HepG2 (cell line): ENCODE results near the gene HSPB6. TPM values are rescaled to one million over a fixed set of nuclear protein-coding genes. Genes with fewer than 3 reads are reported as not detected.

Source experiments
- CENPX ChIP-seq: sonication (generic); formaldehyde crosslinking; IDR thresholded peaks from 2 replicates; pipeline ENCODE4 v1.9.0; 2021; ENCODE audit warnings: mild to moderate bottlenecking, missing genetic modification reagents, moderate library complexity
- EZH2 ChIP-seq: conservative IDR thresholded peaks from 2 replicates; pipeline ENCODE4 v1.6.1; 2012; ENCODE audit warnings: mild to moderate bottlenecking, low read depth, low read length, moderate library complexity
- FIP1L1 ChIP-seq: fragments of 200-400 bp; formaldehyde crosslinking; IDR thresholded peaks from 2 replicates; pipeline ENCODE4 v1.6.1; 2018; ENCODE audit warnings: low read depth, mild to moderate bottlenecking, low read length, moderate library complexity, borderline replicate concordance; ENCODE audit not compliant: insufficient read depth
- HOXA3 ChIP-seq: sonication (generic); formaldehyde crosslinking; IDR thresholded peaks from 2 replicates; pipeline ENCODE4 v1.5.0; 2020; ENCODE audit warnings: missing genetic modification reagents
- MIXL1 ChIP-seq: IDR thresholded peaks from 2 replicates; pipeline ENCODE4 v1.6.1; 2016
- MXI1 ChIP-seq: IDR thresholded peaks from 3 replicates; pipeline ENCODE4 v1.6.1; 2012; ENCODE audit warnings: low read depth, low read length, inconsistent platforms, borderline replicate concordance
- NFE2L1 ChIP-seq: sonication (generic); formaldehyde crosslinking; IDR thresholded peaks from 2 replicates; pipeline ENCODE4 v1.4.0; 2020; ENCODE audit warnings: missing genetic modification reagents, mild to moderate bottlenecking, borderline replicate concordance
- NFKBIZ ChIP-seq: IDR thresholded peaks from 2 replicates; pipeline ENCODE4 v1.6.1; 2018; ENCODE audit warnings: missing genetic modification reagents, missing compliant biosample characterization
- RBFOX2 ChIP-seq: fragments of 200-400 bp; formaldehyde crosslinking; IDR thresholded peaks from 2 replicates; pipeline ENCODE4 v1.6.1; 2017; ENCODE audit warnings: low read depth, mild to moderate bottlenecking, low read length
- RXRA ChIP-seq: sonication (generic); formaldehyde crosslinking; IDR thresholded peaks from 2 replicates; pipeline ENCODE4 v1.5.1; 2020; ENCODE audit warnings: missing genetic modification reagents
- SALL2 ChIP-seq: sonication (generic); formaldehyde crosslinking; IDR thresholded peaks from 2 replicates; pipeline ENCODE4 v1.8.1; 2023; ENCODE audit warnings: mild to moderate bottlenecking, missing genetic modification reagents, inconsistent platforms
- SP5 ChIP-seq: IDR thresholded peaks from 2 replicates; pipeline ENCODE4 v1.6.1; 2016; ENCODE audit warnings: low read depth, borderline replicate concordance
- ZBTB1 ChIP-seq: sonication (generic); formaldehyde crosslinking; IDR thresholded peaks from 2 replicates; pipeline ENCODE4 v1.4.0; 2020; ENCODE audit warnings: missing genetic modification reagents, borderline replicate concordance
- ZNF136 ChIP-seq: sonication (generic); formaldehyde crosslinking; IDR thresholded peaks from 2 replicates; pipeline ENCODE4 v1.8.1; 2022; ENCODE audit warnings: low read depth, mild to moderate bottlenecking, moderate library complexity, missing genetic modification reagents
- ZNF292 ChIP-seq: sonication (generic); formaldehyde crosslinking; IDR thresholded peaks from 2 replicates; pipeline ENCODE4 v1.8.1; 2022; ENCODE audit warnings: mild to moderate bottlenecking, low read depth, missing genetic modification reagents, borderline replicate concordance
- ZNF674 ChIP-seq: sonication (generic); formaldehyde crosslinking; IDR thresholded peaks from 2 replicates; pipeline ENCODE4 v1.5.0; 2020; ENCODE audit warnings: low read depth, mild to moderate bottlenecking, missing genetic modification reagents
- polyA plus RNA-seq, 8 experiments: library from polyadenylated mRNA; depleted of rRNA in 3 of 8; stranded (reverse) in 7 of 8; unstranded in 1 of 8; fragments of >200 nt; fragmentation: Illumina TruSeq in 4 of 8; extraction: Trizol in 4 of 8; gene quantifications; 2 replicates each; pipeline versions ENCODE4 v1.2.1 to v1.2.3, GENCODE V29; 2011 to 2016; ENCODE audit warnings: low read depth in 4 of 8, missing spikeins in 1 of 8, mixed read lengths in 1 of 8; ENCODE audit not compliant: insufficient read depth in 1 of 8
- total RNA-seq, 5 experiments: library from RNA; depleted of rRNA; stranded (reverse); fragments of >200 nt; fragmentation: Illumina TruSeq; extraction: Trizol; gene quantifications; 2 replicates each; pipeline ENCODE4 v1.2.3, GENCODE V29; 2016; ENCODE audit warnings: low read depth in 1 of 5
- TF ChIP-seq, protein P1 (sequence below), 2 experiments: sonication (generic) in 1 of 2; formaldehyde crosslinking in 1 of 2; IDR thresholded peaks; 2 replicates each; pipeline versions ENCODE4 v1.4.0 to v1.6.1; 2018 to 2020; ENCODE audit warnings: missing genetic modification reagents in 2 of 2, borderline replicate concordance in 1 of 2, low read depth in 1 of 2, mild to moderate bottlenecking in 1 of 2, missing biosample characterization in 1 of 2
- TF ChIP-seq, protein P2 (sequence below): sonication (generic); formaldehyde crosslinking; IDR thresholded peaks from 2 replicates; pipeline ENCODE4 v1.5.1; 2020; ENCODE audit warnings: missing genetic modification reagents, mild to moderate bottlenecking, borderline replicate concordance
- TF ChIP-seq, protein P3 (sequence below): sonication (generic); formaldehyde crosslinking; IDR thresholded peaks from 2 replicates; pipeline ENCODE4 v1.9.0; 2021; ENCODE audit warnings: missing genetic modification reagents, borderline replicate concordance
- TF ChIP-seq, protein P4 (sequence below): sonication (generic); formaldehyde crosslinking; IDR thresholded peaks from 2 replicates; pipeline ENCODE4 v1.4.0; 2020; ENCODE audit warnings: missing genetic modification reagents, mild to moderate bottlenecking, borderline replicate concordance

The HSPB6 gene
- total and polyA plus RNA-seq, 2 of the 13 experiments (the other 11 are each of a cell fraction or from before 2014, with no cell fraction given) = 0.18 TPM; not detected in 1

DNA sequence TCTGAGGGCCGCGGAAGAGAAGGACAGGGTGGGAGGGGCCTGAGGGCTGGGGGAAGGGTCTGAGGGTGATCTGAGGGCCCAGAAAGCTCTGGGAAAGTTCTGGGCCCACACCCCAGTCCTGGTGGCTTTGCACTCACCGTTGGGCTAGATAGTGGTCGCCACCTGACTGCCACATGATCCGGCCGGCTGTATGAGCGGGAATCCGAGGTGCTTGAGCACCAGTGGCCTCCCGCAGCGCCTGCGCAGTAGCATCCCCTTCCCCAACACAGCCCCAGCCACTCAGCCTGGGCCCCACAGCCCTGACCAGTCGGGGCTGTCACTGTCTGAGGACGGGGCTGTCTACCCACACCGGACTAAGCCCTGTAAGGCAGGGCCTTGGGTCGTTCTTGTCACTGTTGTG, 40.8 kb upstream of the HSPB6 start (continued):
- TF ChIP-seq HOXA3 (CRISPR knock-in tag) = peak; percentile 59
- no peak for TF ChIP-seq SP5 (CRISPR knock-in tag)
- TF ChIP-seq RXRA (CRISPR knock-in tag) = no peak
- no peak for TF ChIP-seq RBFOX2
- TF ChIP-seq, protein P1, sequence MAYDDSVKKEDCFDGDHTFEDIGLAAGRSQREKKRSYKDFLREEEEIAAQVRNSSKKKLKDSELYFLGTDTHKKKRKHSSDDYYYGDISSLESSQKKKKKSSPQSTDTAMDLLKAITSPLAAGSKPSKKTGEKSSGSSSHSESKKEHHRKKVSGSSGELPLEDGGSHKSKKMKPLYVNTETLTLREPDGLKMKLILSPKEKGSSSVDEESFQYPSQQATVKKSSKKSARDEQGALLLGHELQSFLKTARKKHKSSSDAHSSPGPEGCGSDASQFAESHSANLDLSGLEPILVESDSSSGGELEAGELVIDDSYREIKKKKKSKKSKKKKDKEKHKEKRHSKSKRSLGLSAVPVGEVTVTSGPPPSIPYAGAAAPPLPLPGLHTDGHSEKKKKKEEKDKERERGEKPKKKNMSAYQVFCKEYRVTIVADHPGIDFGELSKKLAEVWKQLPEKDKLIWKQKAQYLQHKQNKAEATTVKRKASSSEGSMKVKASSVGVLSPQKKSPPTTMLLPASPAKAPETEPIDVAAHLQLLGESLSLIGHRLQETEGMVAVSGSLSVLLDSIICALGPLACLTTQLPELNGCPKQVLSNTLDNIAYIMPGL (CRISPR knock-in tag; IDR thresholded peaks at IDR 0.05; ENCODE audit: borderline replicate concordance in 1 of 2, low read depth in 1 of 2) = no peak
- no peak for TF ChIP-seq CENPX
- TF ChIP-seq, protein P2, sequence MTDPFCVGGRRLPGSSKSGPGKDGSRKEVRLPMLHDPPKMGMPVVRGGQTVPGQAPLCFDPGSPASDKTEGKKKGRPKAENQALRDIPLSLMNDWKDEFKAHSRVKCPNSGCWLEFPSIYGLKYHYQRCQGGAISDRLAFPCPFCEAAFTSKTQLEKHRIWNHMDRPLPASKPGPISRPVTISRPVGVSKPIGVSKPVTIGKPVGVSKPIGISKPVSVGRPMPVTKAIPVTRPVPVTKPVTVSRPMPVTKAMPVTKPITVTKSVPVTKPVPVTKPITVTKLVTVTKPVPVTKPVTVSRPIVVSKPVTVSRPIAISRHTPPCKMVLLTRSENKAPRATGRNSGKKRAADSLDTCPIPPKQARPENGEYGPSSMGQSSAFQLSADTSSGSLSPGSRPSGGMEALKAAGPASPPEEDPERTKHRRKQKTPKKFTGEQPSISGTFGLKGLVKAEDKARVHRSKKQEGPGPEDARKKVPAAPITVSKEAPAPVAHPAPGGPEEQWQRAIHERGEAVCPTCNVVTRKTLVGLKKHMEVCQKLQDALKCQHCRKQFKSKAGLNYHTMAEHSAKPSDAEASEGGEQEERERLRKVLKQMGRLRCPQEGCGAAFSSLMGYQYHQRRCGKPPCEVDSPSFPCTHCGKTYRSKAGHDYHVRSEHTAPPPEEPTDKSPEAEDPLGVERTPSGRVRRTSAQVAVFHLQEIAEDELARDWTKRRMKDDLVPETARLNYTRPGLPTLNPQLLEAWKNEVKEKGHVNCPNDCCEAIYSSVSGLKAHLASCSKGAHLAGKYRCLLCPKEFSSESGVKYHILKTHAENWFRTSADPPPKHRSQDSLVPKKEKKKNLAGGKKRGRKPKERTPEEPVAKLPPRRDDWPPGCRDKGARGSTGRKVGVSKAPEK = no peak
- TF ChIP-seq NFE2L1 (CRISPR knock-in tag) = no peak; the same call in 1 of the 2 replicates
- TF ChIP-seq, protein P3, sequence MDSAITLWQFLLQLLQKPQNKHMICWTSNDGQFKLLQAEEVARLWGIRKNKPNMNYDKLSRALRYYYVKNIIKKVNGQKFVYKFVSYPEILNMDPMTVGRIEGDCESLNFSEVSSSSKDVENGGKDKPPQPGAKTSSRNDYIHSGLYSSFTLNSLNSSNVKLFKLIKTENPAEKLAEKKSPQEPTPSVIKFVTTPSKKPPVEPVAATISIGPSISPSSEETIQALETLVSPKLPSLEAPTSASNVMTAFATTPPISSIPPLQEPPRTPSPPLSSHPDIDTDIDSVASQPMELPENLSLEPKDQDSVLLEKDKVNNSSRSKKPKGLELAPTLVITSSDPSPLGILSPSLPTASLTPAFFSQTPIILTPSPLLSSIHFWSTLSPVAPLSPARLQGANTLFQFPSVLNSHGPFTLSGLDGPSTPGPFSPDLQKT (CRISPR knock-in tag) = no peak
- TF ChIP-seq EZH2 = no peak
- TF ChIP-seq ZBTB1 (CRISPR knock-in tag) = no peak
- TF ChIP-seq, protein P4, sequence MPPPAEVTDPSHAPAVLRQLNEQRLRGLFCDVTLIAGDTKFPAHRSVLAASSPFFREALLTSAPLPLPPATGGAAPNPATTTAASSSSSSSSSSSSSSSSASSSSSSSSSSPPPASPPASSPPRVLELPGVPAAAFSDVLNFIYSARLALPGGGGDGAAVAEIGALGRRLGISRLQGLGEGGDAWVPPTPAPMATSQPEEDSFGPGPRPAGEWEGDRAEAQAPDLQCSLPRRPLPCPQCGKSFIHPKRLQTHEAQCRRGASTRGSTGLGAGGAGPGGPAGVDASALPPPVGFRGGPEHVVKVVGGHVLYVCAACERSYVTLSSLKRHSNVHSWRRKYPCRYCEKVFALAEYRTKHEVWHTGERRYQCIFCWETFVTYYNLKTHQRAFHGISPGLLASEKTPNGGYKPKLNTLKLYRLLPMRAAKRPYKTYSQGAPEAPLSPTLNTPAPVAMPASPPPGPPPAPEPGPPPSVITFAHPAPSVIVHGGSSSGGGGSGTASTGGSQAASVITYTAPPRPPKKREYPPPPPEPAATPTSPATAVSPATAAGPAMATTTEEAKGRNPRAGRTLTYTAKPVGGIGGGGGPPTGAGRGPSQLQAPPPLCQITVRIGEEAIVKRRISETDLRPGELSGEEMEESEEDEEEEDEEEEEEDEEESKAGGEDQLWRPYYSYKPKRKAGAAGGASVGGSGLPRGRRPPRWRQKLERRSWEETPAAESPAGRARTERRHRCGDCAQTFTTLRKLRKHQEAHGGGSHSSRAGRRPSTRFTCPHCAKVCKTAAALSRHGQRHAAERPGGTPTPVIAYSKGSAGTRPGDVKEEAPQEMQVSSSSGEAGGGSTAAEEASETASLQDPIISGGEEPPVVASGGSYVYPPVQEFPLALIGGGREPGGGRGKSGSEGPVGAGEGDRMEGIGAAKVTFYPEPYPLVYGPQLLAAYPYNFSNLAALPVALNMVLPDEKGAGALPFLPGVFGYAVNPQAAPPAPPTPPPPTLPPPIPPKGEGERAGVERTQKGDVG (CRISPR knock-in tag) = no peak
- no peak for TF ChIP-seq FIP1L1
- TF ChIP-seq MIXL1 = no peak; the same call in 1 of the 2 replicates
- no peak for TF ChIP-seq ZNF292 (CRISPR knock-in tag)
- TF ChIP-seq MXI1 = no peak
- no peak for TF ChIP-seq ZNF674 (CRISPR knock-in tag)
- TF ChIP-seq NFKBIZ (CRISPR knock-in tag) = 0 out of 2 replicates have a peak, but pooled peaks have one; percentile 22
- no peak for TF ChIP-seq ZNF136 (CRISPR knock-in tag)
- no peak for TF ChIP-seq SALL2 (CRISPR knock-in tag)
